CD4-positive, alpha-beta T cell treated with Interleukin-21 for 1 hour (primary cell): ENCODE data around the gene TTC39A.

ENCODE experiments used
- DNase-seq: peaks from one replicate; pipeline ENCODE4 v3.0.0-alpha.2; 2020

TTC39A gene

DNA sequence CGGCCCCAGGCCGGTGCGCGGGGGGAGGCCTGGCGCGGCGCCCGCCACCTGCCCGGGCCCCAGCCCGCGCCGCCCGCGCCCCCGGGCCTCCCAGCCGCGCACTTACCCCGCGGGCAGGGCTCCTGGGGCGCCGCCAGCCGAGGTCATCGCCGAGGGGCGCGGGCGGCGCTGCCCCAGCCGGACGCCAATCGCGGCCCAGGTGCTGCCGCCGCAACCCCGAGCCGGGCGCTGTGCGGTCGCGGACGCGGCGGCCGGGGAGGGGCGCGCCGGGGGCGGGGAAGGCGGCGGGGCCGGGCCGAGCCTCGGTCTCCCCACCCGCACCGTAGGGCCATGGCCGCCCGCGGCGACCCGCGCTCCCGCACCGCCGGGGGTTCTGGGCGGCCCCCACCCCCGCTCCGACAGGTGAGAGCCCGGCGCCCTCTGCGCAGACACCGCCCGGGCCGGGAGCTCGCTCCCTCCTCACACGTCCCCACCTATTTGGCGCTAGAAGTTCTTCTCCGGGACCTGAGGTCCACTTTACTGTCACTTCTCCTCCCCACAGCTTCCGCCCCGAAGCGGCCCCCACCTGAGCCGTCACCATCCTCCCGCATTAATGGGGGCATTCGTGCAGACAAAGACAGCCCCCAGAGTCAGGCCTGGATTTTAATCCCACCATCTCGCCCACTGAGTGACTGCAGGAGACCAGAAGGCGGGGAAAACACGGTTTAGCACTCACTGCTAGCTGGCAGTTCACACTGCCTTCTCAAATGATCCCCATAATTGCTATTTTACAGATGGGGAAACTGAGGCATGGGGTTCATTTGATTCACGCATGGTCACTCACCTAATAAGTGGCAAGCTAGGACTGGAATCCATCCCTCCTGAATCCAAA, at the start of gene TTC39A:
TTC39A (minus strand) TSS at position 232 of the 871 bp plus-strand sequence; CDS start at position 147, 85 bp downstream.
- DNase-seq, result no peak

DNA sequence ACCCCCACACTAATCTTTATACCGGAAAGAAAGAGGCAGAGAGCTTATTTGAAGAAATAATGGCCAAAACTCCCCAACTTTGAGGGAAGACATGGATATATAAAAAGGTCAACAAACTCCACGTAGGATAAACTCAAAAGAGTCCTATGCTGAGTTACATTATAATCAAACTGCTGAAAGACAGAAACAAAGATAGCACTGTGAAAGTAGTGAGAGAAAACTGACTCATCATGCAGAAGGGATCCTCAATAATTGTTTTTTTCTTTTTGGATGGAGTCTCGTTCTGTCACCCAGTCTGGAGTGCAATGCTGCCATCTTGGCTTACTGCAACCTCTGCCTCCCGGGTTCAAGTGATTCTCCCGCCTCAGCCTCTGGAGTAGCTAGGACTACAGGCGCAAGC, 48.5 kb upstream of the TTC39A start:
- DNase-seq, result no peak

DNA sequence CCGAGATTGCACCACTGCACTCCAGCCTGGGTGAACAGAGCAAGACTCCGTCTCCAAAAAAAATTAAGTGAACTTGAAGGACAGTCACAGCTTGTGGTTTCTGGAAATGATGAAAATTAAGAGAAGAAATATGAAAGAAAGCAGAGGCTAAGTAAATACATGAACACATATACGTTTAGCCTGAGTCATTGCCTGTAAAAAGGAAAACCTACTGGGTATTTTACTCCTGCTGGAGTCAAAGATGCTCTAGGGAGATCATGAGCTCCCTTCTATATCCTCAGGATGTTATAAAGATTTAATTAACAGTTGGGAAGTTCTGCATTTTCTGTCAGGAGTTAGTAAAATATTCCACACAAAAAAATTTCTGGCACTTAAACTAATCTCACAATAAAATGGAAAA, 43.5 kb upstream of the TTC39A start:
- DNase-seq, result no peak

DNA sequence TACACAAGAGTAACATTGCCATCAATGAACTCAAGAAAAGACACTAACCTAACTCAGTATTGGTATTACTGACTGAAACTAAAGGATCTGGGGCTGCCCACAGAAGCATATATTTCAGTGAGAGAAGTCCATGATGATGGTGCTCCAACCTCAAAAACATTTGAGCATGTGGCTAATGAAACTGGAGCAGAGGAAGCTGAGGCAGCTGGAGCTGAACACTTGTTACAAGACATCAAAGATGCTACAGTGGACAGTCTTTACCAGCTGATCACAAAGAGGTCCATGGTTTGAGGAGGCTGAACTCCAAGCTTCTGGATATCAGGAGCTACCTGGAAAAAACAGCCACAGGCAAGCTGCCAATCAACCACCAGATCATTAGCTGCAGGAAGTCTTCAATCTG, 42.2 kb upstream of the TTC39A start:
- no peak for DNase-seq

DNA sequence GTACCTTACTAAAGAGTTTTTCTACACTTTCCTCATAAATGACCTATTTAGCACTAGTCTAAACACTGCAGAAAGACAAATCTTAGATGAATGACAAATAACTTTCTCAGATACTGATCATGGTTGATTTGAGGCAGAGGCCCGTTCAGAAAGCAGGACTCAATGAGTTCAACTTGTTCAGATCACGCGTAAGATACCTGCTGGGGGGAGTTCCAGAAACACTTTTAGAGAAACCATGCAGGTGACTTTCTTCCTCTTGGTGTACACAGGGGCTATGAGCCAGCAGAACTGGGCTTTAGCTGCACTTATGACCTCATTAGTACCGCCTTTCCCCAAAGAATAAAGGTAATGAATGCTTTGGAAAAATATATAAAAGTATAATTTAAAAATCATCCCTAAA, 38.8 kb upstream of the TTC39A start:
- no peak for DNase-seq

DNA sequence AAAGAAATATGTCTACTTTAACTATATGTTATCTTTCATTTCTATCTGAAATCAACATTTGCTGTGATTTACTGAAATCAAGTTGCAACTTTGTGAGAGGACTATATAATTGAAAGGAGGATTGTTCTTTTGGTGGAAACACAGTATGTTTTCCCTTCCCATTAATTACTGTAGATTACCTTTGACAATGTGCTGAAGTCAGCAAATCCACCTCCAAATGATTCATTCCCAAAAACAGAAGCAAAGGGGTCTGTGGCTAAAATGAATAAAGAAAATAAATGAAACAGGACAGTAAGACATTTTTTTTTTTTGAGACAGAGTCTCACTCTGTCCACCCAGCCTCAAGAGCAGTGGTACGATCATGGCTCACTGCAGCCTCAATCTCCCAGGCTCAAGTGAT, 35.4 kb upstream of the TTC39A start:
- no peak for DNase-seq

DNA sequence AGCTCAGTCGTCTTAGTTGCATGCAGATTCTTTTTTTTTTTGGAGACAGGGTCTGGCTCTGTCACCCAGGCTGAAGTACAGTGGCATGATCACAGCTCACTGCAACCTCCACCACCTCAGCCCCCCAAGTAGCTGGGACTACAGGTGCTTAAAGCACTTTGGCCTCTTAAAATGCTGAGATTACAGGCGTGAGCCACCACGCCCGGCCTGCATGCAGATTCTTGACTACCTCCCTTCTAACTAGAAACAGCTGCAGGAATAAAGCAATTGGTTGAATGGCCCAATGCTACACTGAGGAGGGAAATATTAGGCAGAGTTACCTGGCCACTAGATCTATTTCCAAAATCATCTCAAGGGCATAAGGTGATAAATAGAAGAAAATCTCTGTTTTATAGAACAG, 29.5 kb upstream of the TTC39A start:
- no peak for DNase-seq

DNA sequence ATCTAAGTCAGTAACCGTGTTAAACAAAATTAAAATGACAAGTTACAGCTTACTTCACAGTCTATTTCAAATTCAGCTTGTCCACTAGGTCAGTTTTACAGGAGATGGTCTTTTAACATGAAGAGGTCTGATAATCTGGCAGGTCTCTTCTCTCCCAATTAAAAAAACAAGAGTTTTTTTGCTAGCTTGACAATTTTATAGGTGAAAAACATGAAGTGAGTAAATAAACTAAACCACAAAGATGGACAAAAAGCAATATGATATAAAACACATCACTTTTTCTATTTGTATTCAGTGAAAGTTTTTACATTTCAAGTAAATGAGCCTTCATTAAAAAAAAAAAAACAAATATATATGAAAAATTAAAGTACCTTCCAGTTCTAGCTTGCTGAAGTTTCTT, 25.0 kb upstream of the TTC39A start:
- DNase-seq, result no peak

DNA sequence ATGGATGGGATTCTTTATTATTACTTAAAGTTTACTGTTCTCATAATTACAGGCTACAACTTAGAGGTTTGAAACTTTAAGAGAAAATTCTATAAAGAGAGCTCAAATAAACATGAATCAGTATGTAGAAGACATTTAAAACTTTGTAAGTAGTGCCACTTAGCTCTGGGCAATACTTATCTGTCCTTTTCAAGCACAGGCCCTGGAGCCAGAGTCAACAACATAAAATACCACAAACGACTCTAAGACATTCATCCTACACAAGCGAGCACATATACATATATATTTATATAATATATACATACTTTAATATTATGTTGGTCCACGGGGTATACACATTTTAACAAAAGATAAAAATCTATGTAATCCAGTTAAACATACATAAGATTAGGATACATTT, 24.1 kb upstream of the TTC39A start:
- no peak for DNase-seq

DNA sequence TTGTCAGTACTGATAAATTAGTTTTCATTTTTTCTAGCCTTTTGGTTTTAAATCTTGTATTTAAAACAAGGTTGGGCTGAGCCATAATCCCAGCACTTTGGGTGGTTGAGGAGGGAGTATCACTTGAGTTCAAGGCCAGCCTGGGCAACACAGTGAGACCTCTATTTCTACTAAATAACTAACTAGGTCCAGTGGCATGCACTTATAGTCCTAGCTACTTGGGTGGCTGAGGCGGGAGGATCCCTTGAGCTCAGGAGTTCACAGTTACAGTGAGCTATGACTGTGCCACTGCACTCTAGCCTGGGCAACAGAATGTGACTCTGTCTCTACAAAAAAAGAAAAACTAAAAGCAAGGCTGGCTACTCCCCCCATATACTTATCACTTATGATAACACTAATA, 21.5 kb upstream of the TTC39A start:
- DNase-seq, result no peak

DNA sequence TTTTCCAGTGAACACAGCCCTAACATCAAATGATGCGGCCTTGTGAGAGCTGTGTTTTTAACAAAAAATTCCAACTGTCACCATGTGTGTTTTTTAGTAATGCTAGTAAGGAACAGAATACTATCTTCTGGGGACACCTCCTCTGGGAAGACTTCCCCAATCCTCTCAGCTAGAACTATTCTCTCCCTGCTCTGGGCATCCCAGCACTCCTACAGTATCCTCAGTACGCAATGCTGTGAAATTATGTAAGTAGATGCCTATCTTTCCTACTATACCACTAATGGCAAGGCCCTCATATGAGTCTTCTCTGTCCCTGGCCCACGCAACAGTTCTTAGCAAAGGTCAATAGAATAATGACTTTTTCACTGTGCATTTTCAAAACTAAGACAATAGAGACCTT, 19.5 kb upstream of the TTC39A start:
- DNase-seq, result no peak

DNA sequence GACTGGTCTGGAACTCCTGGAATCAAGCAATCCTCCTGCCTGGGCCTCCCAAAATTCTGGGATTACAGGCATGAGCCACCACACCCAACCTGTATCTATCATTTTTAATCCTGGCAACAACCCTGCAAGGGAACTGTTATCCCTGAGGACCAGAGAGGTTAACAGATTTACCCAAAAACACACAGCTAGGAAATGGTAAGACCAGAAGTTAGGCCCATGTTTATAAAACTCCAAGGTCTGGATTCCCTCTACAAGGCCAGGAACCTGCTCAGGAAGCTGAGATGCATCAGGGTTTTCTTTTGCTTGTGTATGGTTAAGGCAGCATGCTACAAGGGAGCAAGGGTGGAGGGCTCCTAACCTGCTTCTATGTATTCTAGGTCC, 17.8 kb upstream of the TTC39A start:
- DNase-seq, result no peak

DNA sequence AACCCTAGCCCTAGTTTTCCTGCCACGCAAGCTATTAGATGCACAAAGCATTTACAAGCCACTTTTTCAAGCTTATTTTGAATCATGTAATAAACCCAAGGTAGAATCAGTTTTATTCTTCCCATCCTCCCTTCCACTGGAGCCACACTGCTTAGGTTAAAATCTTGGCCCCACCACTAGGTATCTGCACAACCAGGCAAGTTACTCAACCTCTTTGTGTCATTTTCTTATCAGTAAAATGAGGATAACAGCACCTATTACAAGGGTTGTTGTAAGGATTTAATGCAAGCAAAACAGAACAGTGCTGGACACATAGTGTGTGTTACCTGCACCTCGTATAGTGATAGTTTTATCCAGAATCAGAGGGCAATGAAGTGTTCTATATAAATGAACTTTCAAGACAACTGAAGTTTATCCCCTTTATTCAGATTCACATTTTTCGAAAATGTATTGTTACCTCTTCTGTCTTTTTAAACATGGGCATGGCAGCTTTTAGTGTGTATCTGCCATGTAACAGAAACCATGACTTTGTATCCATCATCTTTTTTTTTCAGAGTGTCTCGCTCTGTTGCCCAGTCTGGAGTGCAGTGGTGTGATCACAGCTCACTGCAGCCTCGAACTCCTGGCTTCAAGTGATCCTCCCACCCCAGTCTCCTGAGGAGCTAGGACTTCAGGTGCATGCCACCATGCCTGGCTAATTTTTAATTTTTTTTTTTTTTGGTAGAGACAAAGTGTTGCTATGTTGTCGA, 17.2 kb upstream of the TTC39A start:
- DNase-seq, result no peak

DNA sequence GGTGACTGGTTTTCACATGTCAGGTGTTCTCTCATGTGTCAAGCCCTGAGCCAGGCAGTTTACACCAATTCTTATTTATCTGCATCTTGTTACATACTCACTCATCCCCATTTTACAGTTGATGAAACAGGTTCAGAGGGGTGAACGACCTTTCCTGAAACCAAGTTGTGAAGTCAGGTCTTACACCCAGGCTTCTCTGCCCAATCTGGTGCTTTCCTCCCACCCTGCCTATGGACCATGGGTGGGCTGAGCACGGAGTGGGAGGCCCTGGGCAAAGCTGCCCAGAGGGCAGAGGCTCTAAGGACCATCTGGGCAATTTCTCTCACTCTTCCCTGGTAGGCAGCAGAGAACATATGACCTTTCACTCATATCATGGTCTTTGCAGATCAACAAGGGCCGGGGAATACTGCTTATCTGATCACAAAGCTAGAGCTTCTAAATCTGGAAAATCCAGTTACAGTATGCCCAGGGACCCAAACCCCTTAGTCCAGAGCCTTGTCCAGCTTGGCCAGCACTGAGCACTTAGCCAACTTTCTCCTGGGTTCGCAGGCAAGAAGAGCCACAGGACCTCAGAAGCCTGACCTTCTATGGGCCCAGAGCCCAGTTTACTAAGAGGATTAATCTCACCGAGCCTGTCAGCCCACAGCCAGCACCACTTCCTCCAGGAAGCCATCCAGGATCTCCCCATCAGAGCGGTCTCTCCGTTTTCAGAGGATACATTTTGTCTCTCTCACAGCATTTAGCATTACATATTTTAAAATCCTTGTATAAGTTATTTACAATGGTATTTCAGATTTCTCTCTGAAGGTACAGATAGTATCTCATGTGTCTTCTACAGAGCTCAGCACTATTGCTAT, 16.0 kb upstream of the TTC39A start:
- DNase-seq, result no peak

DNA sequence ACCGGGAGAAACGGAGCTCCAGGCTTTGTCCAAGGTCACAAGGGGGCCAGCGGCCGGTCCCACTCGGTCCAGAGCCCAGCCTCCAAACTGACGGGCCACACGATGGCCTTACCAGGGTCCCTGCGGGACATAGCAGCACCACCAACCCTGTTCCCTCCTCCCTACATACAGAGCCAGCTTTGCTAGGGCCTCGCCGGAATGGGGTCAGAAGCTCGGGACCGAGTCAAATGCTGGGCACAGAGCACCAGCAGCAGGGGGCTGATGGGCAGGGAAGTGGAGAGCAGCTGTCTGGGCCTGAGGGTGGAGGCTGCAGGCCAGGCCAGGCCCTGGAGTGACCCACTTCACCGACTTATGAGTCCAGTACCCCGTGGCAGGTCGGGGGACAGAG, 14.9 kb upstream of the TTC39A start:
- DNase-seq, result no peak

DNA sequence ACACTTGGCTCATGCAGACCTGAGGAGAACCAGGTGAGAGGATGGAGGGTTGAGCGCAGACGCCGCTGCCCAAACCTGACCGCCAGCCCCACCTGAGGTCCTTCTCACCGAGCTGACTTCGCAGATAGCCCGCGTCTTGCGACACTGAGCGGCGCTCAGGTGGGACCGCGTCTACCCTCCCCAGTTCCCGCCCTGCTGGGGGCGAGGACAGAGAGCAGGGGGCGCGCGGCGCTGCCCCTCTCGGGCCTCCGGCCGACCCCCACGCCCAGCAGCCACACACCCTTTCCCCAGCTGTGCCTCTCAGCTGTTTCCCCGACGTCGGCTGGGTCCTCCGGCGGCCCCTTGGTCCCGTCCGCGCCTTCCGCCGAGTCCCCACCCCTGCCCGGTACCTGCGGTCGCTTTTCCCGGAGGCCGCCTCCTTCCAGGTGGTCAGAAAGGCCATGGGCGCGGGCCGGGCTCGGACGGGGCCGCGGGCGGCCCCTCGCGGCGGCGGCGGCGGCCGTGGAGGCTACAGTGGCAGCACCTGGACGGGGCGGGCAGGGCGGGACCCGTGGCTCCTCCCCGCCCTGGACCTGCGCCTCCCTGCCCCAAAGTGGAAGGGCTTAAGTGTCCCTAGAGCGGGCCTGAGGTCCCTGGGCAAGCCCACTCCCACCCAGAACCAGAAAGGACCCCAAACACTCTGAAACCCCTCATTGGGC, 14.4 kb upstream of the TTC39A start:
- DNase-seq, result no peak

DNA sequence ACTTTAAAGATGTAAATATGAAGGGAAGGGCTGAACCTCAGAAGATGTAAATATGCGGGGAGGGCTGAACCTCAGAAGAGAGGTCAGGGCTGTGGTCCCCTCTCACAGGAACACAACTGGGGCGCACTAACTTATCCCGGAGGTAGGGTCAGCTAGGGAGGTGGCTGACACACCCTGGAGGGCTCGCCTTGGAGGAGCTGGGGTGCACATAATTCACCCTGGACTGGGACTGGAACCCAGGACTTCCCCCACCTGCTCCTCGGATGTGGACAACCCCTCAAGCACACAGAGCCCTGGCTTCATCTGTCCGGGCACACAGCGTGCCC, 13.9 kb upstream of the TTC39A start:
- no peak for DNase-seq

DNA sequence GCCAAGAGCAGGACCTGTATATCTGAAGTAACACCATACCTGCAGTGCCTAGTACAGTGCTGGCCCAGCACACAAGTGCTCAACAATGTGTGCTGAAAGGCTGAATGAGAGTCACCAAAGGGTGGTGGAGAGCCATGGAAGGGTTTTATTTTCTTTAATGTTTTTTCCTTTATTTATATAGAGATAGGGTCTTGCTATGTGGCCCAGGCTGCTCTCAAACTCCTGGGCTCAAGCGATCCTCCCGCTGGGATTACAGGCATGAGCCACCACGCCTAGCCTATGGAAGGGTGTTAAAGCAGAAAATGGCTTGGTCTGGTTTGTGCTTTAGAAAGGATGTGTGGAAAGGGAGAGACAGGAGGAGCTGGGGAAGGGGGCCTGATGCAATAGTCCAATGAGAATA, 13.3 kb upstream of the TTC39A start:
- no peak for DNase-seq

DNA sequence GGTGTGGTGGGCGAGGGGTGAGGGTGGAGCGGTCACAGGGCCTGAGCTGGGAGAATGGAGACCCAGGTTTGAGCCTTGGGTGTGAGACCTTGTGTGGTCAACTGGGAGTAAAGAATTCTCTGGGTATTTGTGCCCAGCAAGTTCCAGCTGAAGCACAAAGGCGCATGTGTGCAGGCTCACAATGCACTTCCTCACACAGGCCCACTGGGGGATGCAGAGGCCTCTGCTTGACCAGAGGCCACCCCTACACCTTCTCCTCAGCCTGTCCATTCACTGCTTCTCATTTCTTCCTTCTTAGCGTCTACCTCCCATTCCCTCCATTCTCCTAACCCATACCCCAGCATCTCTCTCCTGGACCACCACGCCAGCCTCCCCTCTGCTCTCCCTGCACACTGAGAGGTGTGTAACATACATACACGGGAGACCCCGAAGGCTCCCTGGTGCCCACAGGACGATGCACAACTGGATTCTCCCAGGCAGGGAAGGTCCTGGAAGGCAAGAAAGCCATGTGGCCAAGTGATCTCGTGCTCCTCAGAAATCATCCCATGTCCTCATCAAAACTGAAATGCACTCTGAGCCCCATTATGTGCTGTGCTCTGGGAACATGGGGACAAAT, 12.3 kb upstream of the TTC39A start:
- no peak for DNase-seq

DNA sequence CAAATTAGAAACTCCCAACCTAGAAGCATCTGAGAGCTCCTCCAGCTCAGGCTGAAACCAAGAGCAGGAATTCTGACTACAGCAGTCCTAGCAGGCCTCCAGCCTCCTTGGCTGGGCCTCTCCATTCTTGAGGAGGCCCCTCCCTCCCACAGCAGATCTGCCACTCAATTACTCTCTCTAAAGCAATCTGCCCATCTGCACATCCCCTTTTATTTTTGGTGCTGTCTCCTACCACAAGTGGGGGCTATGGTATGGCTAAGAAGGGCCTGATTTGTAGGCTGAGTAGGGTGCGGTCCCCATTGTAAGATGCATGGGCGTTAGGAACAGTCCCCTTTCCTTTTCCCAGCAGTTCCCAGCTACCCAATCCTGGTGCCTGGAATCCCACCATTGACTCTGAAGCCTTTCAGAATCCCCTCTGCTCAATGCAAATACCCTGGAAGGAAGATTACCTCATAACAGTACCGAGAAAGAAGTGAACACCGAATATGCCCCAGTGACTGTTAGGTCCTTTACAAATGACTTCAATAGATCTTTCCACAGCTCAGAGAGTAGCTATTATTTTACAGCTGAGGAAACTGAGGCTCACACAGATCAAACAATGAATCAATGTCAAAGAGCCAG, 11.6 kb upstream of the TTC39A start:
- peak; percentile 4 for DNase-seq

DNA sequence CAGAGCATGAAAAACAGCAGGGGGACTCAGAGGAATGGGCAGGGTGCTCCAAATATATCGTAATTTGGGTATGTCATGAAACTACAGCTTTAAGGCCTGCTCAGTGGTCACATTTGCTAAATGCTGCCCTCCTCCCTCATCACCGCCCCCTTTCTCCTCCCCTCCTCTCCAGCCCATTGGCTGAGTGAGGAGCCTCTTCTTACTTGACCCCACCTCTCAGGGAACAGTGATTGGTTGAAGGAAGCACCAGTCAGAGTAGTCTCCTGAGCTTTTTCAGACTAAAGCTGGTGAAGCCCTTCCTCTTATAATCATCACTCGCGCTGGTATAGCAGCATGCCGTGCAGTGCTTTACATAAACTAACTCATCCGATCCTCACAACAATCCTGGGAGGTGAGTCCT, 10.0 kb upstream of the TTC39A start:
- DNase-seq, result no peak

DNA sequence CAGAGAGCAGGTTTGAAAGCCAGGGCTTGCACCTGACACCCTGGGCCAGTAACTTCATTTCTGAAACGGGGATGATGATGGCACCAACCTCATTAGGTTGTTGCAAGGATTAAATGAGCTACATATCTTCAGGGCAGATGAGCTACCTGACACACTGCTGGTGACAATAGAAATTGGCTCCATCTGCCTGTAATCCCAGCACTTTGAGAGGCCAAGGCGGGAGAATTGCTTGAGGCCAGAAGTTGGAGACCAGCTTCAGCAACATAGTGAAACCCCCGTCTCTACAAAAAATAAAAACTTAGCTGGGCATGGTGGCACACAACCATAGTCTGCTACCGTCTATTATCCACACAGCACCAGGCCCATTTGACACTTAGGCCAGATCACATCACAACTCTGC, 6.3 kb upstream of the TTC39A start:
- DNase-seq, result no peak
